ENCODE data around the gene SLC6A14. TPM values are rescaled to one million over a fixed set of nuclear protein-coding genes. Genes with fewer than 3 reads are reported as not detected.

Gene SLC6A14
- under 1 TPM in 3 of 5 donors, not detected in 2; 0.06 to 0.13 (median 0.09) TPM for total RNA-seq
- total RNA-seq (2013) = not detected
- total RNA-seq = 0 to 0.07 (median 0) reads per million in 29 experiments

GRCh38 chrX:116436358-116436816, at the start of gene SLC6A14:
SLC6A14 (plus strand) TSS chrX:116436606; CDS start chrX:116436710, 104 bp downstream.
- Histone ChIP-seq H3K9me3 (no peaks in the 10 kb centered on the region), H3K4me3 (ENCODE audit: control insufficient read depth in 1 of 2, extremely low read depth in 1 of 2, low read length in 1 of 2) (no peak within 1 kb of the TSS), H3K27me3 (replicated peaks in 1 of 2; ENCODE audit: control insufficient read depth in 2 of 2, extremely low read depth in 1 of 2, insufficient read depth in 2 of 2, low read length in 1 of 2) (no peaks in the 10 kb centered on the region), H3K4me1 (ENCODE audit: control insufficient read depth in 1 of 2, extremely low read depth in 1 of 2, insufficient read depth in 2 of 2, low read length in 2 of 2) (no peaks in the 10 kb centered on the region), H3K36me3 (ENCODE audit: control insufficient read depth in 2 of 2, extremely low read depth in 1 of 2, insufficient read depth in 1 of 2, low read length in 1 of 2) (no peaks in the 10 kb centered on the region), H3K27ac (ENCODE audit: low read length) (no peak within 1 kb of the TSS)
- no peaks in the 10 kb centered on the region for H3K9me3 Mint-ChIP-seq
- DNase-seq = no peak
- ChIA-PET CTCF (no interaction called here), POLR2A (no interaction called here)
- no peaks in the 10 kb centered on the region for H3K36me3 Mint-ChIP-seq
- H3K4me3 Mint-ChIP-seq = no peak within 1 kb of the TSS
- ATAC-seq (replicated peaks in 1 of 4) = no peak
- no peaks in the 10 kb centered on the region for H3K27me3 Mint-ChIP-seq
- no peak within 1 kb of the TSS for H3K27ac Mint-ChIP-seq
- no peaks in the 10 kb centered on the region for H3K4me1 Mint-ChIP-seq
- no CpG with 5 or more reads among the region's 9 CpGs for WGBS (ENCODE audit: insufficient coverage)

- ChIA-PET CTCF (no interaction called here), POLR2A (interaction anchor here in 1 of 2 donors (0.7 kb wide), 1 partner anchor 26 kb away, joined by 5 read pairs; no protein-coding TSS in a partner anchor)
- H3K27me3 ChIP-seq (replicated peaks in 1 of 2; ENCODE audit: control insufficient read depth in 2 of 2, extremely low read depth in 1 of 2, insufficient read depth in 2 of 2, low read length in 1 of 2) = no peaks in the 10 kb centered on the region
- Mint-ChIP-seq H3K36me3 (no peaks in the 10 kb centered on the region), H3K4me1 (no peaks in the 10 kb centered on the region), H3K9me3 (peaks cover under 1 to 5% (median 3%) of the 10 kb centered on the region in 3 donors), H3K4me3 (no peak overlapping the region), H3K27me3 (peaks cover 0 to 5% of the 10 kb centered on the region in 2 donors), H3K27ac (no peak overlapping the region)
- H3K27ac ChIP-seq (ENCODE audit: low read length) = no peak overlapping the region
- ATAC-seq (replicated peaks in 1 of 4) (no peak), DNase-seq (no peak)
- no peaks in the 10 kb centered on the region for H3K9me3 ChIP-seq
- WGBS (ENCODE audit: insufficient coverage) = no CpG with 5 or more reads among the region's 7 CpGs
- H3K4me3 ChIP-seq (ENCODE audit: control insufficient read depth in 1 of 2, extremely low read depth in 1 of 2, low read length in 1 of 2) = no peak overlapping the region
- no peaks in the 10 kb centered on the region for H3K4me1 ChIP-seq (ENCODE audit: control insufficient read depth in 1 of 2, extremely low read depth in 1 of 2, insufficient read depth in 2 of 2, low read length in 2 of 2)
- no peaks in the 10 kb centered on the region for H3K36me3 ChIP-seq (ENCODE audit: control insufficient read depth in 2 of 2, extremely low read depth in 1 of 2, insufficient read depth in 1 of 2, low read length in 1 of 2)
These were observed 40.7 kb upstream of the SLC6A14 start for GRCh38 chrX:116395752-116396151.

- ATAC-seq (replicated peaks in 1 of 4) = no peak
- no peak for DNase-seq
- H3K4me1 Mint-ChIP-seq = no peaks in the 10 kb centered on the region
- peaks cover 0 to 2% of the 10 kb centered on the region in 2 experiments for H3K27me3 ChIP-seq (replicated peaks in 1 of 2; ENCODE audit: control insufficient read depth in 2 of 2, extremely low read depth in 1 of 2, insufficient read depth in 2 of 2, low read length in 1 of 2)
- no peaks in the 10 kb centered on the region for H3K9me3 ChIP-seq
- H3K4me1 ChIP-seq (ENCODE audit: control insufficient read depth in 1 of 2, extremely low read depth in 1 of 2, insufficient read depth in 2 of 2, low read length in 2 of 2) = no peaks in the 10 kb centered on the region
- no peak overlapping the region for H3K27ac ChIP-seq (ENCODE audit: low read length)
- ChIA-PET CTCF (no interaction called here), POLR2A (no interaction called here)
- H3K9me3 Mint-ChIP-seq = peaks cover 2 to 5% (median 4%) of the 10 kb centered on the region in 3 donors
- H3K4me3 Mint-ChIP-seq = no peak overlapping the region
- H3K27me3 Mint-ChIP-seq = peaks cover 0 to 5% of the 10 kb centered on the region in 2 donors
- no peak overlapping the region for H3K27ac Mint-ChIP-seq
- H3K4me3 ChIP-seq (ENCODE audit: control insufficient read depth in 1 of 2, extremely low read depth in 1 of 2, low read length in 1 of 2) = no peak overlapping the region
- no peaks in the 10 kb centered on the region for H3K36me3 ChIP-seq (ENCODE audit: control insufficient read depth in 2 of 2, extremely low read depth in 1 of 2, insufficient read depth in 1 of 2, low read length in 1 of 2)
- H3K36me3 Mint-ChIP-seq = no peaks in the 10 kb centered on the region
These were observed 36.7 kb upstream of the SLC6A14 start for GRCh38 chrX:116399681-116400080.

- Histone ChIP-seq H3K27me3 (replicated peaks in 1 of 2; ENCODE audit: control insufficient read depth in 2 of 2, extremely low read depth in 1 of 2, insufficient read depth in 2 of 2, low read length in 1 of 2) (no peaks in the 10 kb centered on the region), H3K9me3 (no peaks in the 10 kb centered on the region), H3K4me3 (ENCODE audit: control insufficient read depth in 1 of 2, extremely low read depth in 1 of 2, low read length in 1 of 2) (no peak overlapping the region), H3K4me1 (ENCODE audit: control insufficient read depth in 1 of 2, extremely low read depth in 1 of 2, insufficient read depth in 2 of 2, low read length in 2 of 2) (no peaks in the 10 kb centered on the region), H3K36me3 (ENCODE audit: control insufficient read depth in 2 of 2, extremely low read depth in 1 of 2, insufficient read depth in 1 of 2, low read length in 1 of 2) (no peaks in the 10 kb centered on the region), H3K27ac (ENCODE audit: low read length) (no peak overlapping the region)
- Mint-ChIP-seq H3K27ac (no peak overlapping the region), H3K27me3 (no peaks in the 10 kb centered on the region), H3K4me3 (no peak overlapping the region), H3K36me3 (no peaks in the 10 kb centered on the region), H3K9me3 (peaks cover 0 to 13% (median 3%) of the 10 kb centered on the region in 3 donors), H3K4me1 (no peaks in the 10 kb centered on the region)
- no CpG with 5 or more reads among the region's 2 CpGs for WGBS (ENCODE audit: insufficient coverage)
- CTCF ChIA-PET = no interaction called here
- POLR2A ChIA-PET = interaction anchor here in 1 of 2 donors (0.6 kb wide), 1 partner anchor 1255 kb away, joined by 3 read pairs; no protein-coding TSS in a partner anchor
- no peak for DNase-seq
- ATAC-seq (replicated peaks in 1 of 4) = no peak
These were observed 27.2 kb upstream of the SLC6A14 start for GRCh38 chrX:116409219-116409618.

- no peaks in the 10 kb centered on the region for H3K4me1 ChIP-seq (ENCODE audit: control insufficient read depth in 1 of 2, extremely low read depth in 1 of 2, insufficient read depth in 2 of 2, low read length in 2 of 2)
- POLR2A ChIA-PET = interaction anchor here in 1 of 2 donors (0.5 kb wide), 1 partner anchor 21 kb away, joined by 5 read pairs; no protein-coding TSS in a partner anchor
- Mint-ChIP-seq H3K4me1 (no peaks in the 10 kb centered on the region), H3K36me3 (no peaks in the 10 kb centered on the region), H3K4me3 (no peak overlapping the region), H3K27me3 (peaks cover 0 to 3% of the 10 kb centered on the region in 2 donors), H3K9me3 (peaks cover 0 to 8% (median 0%) of the 10 kb centered on the region in 3 donors), H3K27ac (no peak overlapping the region)
- H3K27ac ChIP-seq (ENCODE audit: low read length) = no peak overlapping the region
- no peaks in the 10 kb centered on the region for H3K27me3 ChIP-seq (replicated peaks in 1 of 2; ENCODE audit: control insufficient read depth in 2 of 2, extremely low read depth in 1 of 2, insufficient read depth in 2 of 2, low read length in 1 of 2)
- DNase-seq (no peak), ATAC-seq (replicated peaks in 1 of 4) (no peak)
- no peaks in the 10 kb centered on the region for H3K9me3 ChIP-seq
- CTCF ChIA-PET = no interaction called here
- no CpG with 5 or more reads among the region's 1 CpG for WGBS (ENCODE audit: insufficient coverage)
- no peak overlapping the region for H3K4me3 ChIP-seq (ENCODE audit: control insufficient read depth in 1 of 2, extremely low read depth in 1 of 2, low read length in 1 of 2)
- no peaks in the 10 kb centered on the region for H3K36me3 ChIP-seq (ENCODE audit: control insufficient read depth in 2 of 2, extremely low read depth in 1 of 2, insufficient read depth in 1 of 2, low read length in 1 of 2)
These were observed 23.1 kb upstream of the SLC6A14 start for GRCh38 chrX:116413273-116413672.

- CTCF ChIA-PET = no interaction called here
- Histone ChIP-seq H3K9me3 (no peaks in the 10 kb centered on the region), H3K4me1 (ENCODE audit: control insufficient read depth in 1 of 2, extremely low read depth in 1 of 2, insufficient read depth in 2 of 2, low read length in 2 of 2) (no peaks in the 10 kb centered on the region), H3K36me3 (ENCODE audit: control insufficient read depth in 2 of 2, extremely low read depth in 1 of 2, insufficient read depth in 1 of 2, low read length in 1 of 2) (no peaks in the 10 kb centered on the region), H3K27me3 (replicated peaks in 1 of 2; ENCODE audit: control insufficient read depth in 2 of 2, extremely low read depth in 1 of 2, insufficient read depth in 2 of 2, low read length in 1 of 2) (no peaks in the 10 kb centered on the region), H3K27ac (ENCODE audit: low read length) (no peak overlapping the region), H3K4me3 (ENCODE audit: control insufficient read depth in 1 of 2, extremely low read depth in 1 of 2, low read length in 1 of 2) (no peak overlapping the region)
- no CpG with 5 or more reads among the region's 1 CpG for WGBS (ENCODE audit: insufficient coverage)
- Mint-ChIP-seq H3K27ac (no peak overlapping the region), H3K4me3 (no peak overlapping the region), H3K36me3 (no peaks in the 10 kb centered on the region), H3K9me3 (no peaks in the 10 kb centered on the region), H3K4me1 (no peaks in the 10 kb centered on the region), H3K27me3 (peaks cover 0 to 3% of the 10 kb centered on the region in 2 donors)
- DNase-seq (no peak), ATAC-seq (replicated peaks in 1 of 4) (no peak)
- POLR2A ChIA-PET = no interaction called here
These were observed 19.2 kb upstream of the SLC6A14 start for GRCh38 chrX:116417214-116417613.

- Histone ChIP-seq H3K36me3 (ENCODE audit: control insufficient read depth in 2 of 2, extremely low read depth in 1 of 2, insufficient read depth in 1 of 2, low read length in 1 of 2) (no peaks in the 10 kb centered on the region), H3K4me1 (ENCODE audit: control insufficient read depth in 1 of 2, extremely low read depth in 1 of 2, insufficient read depth in 2 of 2, low read length in 2 of 2) (no peaks in the 10 kb centered on the region), H3K4me3 (ENCODE audit: control insufficient read depth in 1 of 2, extremely low read depth in 1 of 2, low read length in 1 of 2) (no peak overlapping the region), H3K9me3 (no peaks in the 10 kb centered on the region), H3K27ac (ENCODE audit: low read length) (no peak overlapping the region), H3K27me3 (replicated peaks in 1 of 2; ENCODE audit: control insufficient read depth in 2 of 2, extremely low read depth in 1 of 2, insufficient read depth in 2 of 2, low read length in 1 of 2) (no peaks in the 10 kb centered on the region)
- H3K27ac Mint-ChIP-seq = no peak overlapping the region
- peaks cover 0 to 3% of the 10 kb centered on the region in 2 donors for H3K27me3 Mint-ChIP-seq
- POLR2A ChIA-PET = no interaction called here
- ATAC-seq (replicated peaks in 1 of 4) (no peak), DNase-seq (no peak)
- CTCF ChIA-PET = no interaction called here
- no peaks in the 10 kb centered on the region for H3K36me3 Mint-ChIP-seq
- no peaks in the 10 kb centered on the region for H3K9me3 Mint-ChIP-seq
- no peak overlapping the region for H3K4me3 Mint-ChIP-seq
- H3K4me1 Mint-ChIP-seq = no peaks in the 10 kb centered on the region
- WGBS (ENCODE audit: insufficient coverage) = no CpG with 5 or more reads among the region's 4 CpGs
These were observed 18.4 kb upstream of the SLC6A14 start for GRCh38 chrX:116417968-116418367.

All from T-cell (primary cell).